Neuron (in vitro differentiated cells): ENCODE data around the gene LIPT2.

Experiments
- H2AFZ ChIP-seq: one replicate; pipeline ENCODE4 v1.6.1; 2013; ENCODE audit warnings: low read depth, mild to moderate bottlenecking, inconsistent platforms, low read length, moderate library complexity
- H3K27me3 ChIP-seq: one replicate; pipeline ENCODE4 v1.6.1; 2013; ENCODE audit warnings: low read length; ENCODE audit not compliant: insufficient read depth
- H3K36me3 ChIP-seq: one replicate; pipeline ENCODE4 v1.6.1; 2013; ENCODE audit warnings: low read length; ENCODE audit not compliant: insufficient read depth
- H3K4me1 ChIP-seq: one replicate; pipeline ENCODE4 v1.6.1; 2013; ENCODE audit warnings: low read length; ENCODE audit not compliant: insufficient read depth
- H3K4me3 ChIP-seq: 2 replicates; pipeline ENCODE4 v1.5.1; 2013; ENCODE audit warnings: mild to moderate bottlenecking, low read length, moderate library complexity
- H3K9me3 ChIP-seq: one replicate; pipeline ENCODE4 v1.6.1; 2013; ENCODE audit warnings: low read length

LIPT2 gene

DNA sequence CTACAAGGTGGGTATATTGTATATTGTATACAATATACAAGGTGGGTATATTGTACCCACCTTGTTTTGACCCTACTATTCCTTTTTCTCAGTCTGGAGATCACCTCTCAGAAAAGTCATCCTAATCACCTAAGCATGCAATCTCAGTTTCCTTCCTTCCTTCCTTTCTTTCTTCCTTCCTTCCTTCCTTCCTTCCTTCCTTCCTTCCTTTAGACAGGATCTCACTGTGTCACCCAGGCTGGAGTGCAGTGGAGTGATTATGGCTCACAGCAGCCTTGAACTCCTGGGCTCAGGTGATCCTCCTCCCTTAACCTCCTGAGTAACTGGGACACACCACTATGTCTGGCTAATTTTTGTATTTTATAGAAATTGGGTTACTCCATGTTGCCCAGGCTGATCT, 25.0 kb downstream of the LIPT2 start:
- H3K4me3 ChIP-seq = no peak overlapping the region
- no peaks in the 10 kb centered on the region for H3K36me3 ChIP-seq
- no peak overlapping the region for H2AFZ ChIP-seq
- peaks cover 9% of the 10 kb centered on the region for H3K27me3 ChIP-seq
- H3K9me3 ChIP-seq = no peaks in the 10 kb centered on the region
- H3K4me1 ChIP-seq = no peaks in the 10 kb centered on the region

GRCh38 chr11:74468058-74468457, 25.5 kb downstream of the LIPT2 start:
- peaks cover 9% of the 10 kb centered on the region for H3K27me3 ChIP-seq
- no peak overlapping the region for H2AFZ ChIP-seq
- H3K9me3 ChIP-seq = no peaks in the 10 kb centered on the region
- no peaks in the 10 kb centered on the region for H3K36me3 ChIP-seq
- no peak overlapping the region for H3K4me3 ChIP-seq
- no peaks in the 10 kb centered on the region for H3K4me1 ChIP-seq

DNA sequence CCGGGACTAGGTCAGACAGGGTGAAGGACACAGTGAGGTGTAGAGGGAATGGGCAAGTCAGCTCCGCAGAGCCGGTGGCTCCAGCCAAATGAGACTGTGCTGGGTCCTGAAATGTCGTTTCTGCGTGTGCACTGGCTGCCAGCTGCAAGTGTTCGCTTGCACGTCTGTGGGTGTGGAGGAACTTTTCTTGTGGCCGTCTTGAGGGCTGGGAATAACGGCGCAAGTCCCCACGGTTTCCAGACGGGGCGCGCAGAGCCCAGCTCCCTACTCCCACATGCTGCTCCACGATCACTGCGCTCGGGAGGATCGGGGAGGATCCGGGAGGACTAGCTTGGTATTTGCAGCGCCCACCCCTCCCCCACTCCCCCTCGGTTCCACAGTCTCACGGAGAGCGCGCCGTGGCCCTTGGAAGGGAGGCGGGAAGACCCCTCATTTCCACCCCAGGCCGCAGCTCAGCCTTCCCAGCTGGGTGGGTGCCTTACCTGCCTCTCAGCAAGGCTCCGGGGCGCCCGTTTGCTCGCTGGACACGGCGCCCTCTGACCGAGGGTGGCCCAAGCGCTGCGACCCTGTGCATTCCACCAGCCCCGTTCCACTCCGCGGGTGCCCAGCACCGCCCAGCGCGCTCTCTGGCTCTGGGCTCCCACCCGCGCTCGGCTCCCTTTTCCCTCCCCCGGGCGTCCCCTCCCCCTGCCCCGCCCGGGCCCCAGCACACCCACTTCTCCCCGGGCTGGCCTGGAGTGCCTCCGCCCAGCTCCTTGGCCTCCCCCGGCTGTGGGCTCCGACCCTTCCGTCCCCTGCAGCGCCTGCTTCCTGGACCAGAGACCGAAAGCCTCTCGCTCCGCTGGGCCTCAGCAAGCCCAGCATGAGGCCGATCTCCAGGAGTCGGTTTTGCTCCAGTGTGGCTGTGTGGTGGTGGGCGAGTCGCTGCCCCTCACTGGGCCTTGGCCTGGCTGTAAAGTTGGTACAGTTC, 26.3 kb downstream of the LIPT2 start, which contains the start of gene KCNE3:
TSS of gene KCNE3 (minus strand) at position 634 of the 970 bp plus-strand sequence. CDS start 9,986 bp downstream, outside the sequence.
- no peak within 1 kb of the TSS for H3K4me3 ChIP-seq

GRCh38 chr11:74465291-74465708, 28.2 kb downstream of the LIPT2 start:
- H3K4me1 ChIP-seq = no peaks in the 10 kb centered on the region
- peaks cover 6% of the 10 kb centered on the region for H3K27me3 ChIP-seq
- H3K4me3 ChIP-seq = no peak overlapping the region
- H2AFZ ChIP-seq = no peak overlapping the region
- no peaks in the 10 kb centered on the region for H3K36me3 ChIP-seq
- no peaks in the 10 kb centered on the region for H3K9me3 ChIP-seq

More for the DNA sequence above, 26.3 kb downstream of the LIPT2 start, which contains the start of gene KCNE3:
- Histone ChIP-seq H3K36me3 (no peaks in the 10 kb centered on the region), H2AFZ (no peak within 1 kb of the TSS), H3K9me3 (no peaks in the 10 kb centered on the region), H3K4me1 (no peaks in the 10 kb centered on the region), H3K27me3 (peaks cover 9% of the 10 kb centered on the region)

DNA sequence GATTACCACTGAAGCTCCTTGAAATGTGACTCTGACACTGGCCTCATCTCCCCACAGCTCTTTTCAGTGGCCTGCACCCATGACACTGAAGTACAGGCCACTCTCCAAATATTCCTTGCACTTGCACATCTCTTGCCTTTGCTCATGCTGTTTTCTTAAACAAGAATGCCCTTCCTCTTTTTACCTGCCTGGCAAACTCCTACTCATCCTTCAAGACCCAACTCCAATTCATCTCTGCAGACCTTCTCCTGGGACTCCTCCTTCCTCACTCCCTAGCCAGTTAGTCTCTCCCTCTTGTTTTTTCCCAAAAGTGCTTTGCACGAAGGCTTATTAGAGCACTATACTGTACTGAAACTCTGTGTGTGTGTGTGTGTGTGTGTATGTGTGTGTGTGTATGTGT, 28.8 kb downstream of the LIPT2 start:
- H3K36me3 ChIP-seq = no peaks in the 10 kb centered on the region
- no peaks in the 10 kb centered on the region for H3K9me3 ChIP-seq
- H2AFZ ChIP-seq = no peak overlapping the region
- H3K4me1 ChIP-seq = no peaks in the 10 kb centered on the region
- peaks cover 6% of the 10 kb centered on the region for H3K27me3 ChIP-seq
- H3K4me3 ChIP-seq = no peak overlapping the region

GRCh38 chr11:74463216-74463615, 30.3 kb downstream of the LIPT2 start:
- Histone ChIP-seq H2AFZ (no peak overlapping the region), H3K36me3 (no peaks in the 10 kb centered on the region), H3K9me3 (no peaks in the 10 kb centered on the region), H3K4me3 (no peak overlapping the region), H3K27me3 (peaks cover 6% of the 10 kb centered on the region), H3K4me1 (no peaks in the 10 kb centered on the region)

- Histone ChIP-seq H3K27me3 (peaks cover 6% of the 10 kb centered on the region), H3K36me3 (no peaks in the 10 kb centered on the region), H3K9me3 (no peaks in the 10 kb centered on the region), H3K4me3 (no peak overlapping the region), H3K4me1 (no peaks in the 10 kb centered on the region), H2AFZ (no peak overlapping the region)
Observed at GRCh38 chr11:74462631-74463030, 30.9 kb downstream of the LIPT2 start.

GRCh38 chr11:74462009-74462408, 31.5 kb downstream of the LIPT2 start:
- Histone ChIP-seq H3K27me3 (peaks cover 6% of the 10 kb centered on the region), H2AFZ (no peak overlapping the region), H3K4me1 (peaks cover 6% of the 10 kb centered on the region), H3K36me3 (no peaks in the 10 kb centered on the region), H3K9me3 (no peaks in the 10 kb centered on the region), H3K4me3 (no peak overlapping the region)

DNA sequence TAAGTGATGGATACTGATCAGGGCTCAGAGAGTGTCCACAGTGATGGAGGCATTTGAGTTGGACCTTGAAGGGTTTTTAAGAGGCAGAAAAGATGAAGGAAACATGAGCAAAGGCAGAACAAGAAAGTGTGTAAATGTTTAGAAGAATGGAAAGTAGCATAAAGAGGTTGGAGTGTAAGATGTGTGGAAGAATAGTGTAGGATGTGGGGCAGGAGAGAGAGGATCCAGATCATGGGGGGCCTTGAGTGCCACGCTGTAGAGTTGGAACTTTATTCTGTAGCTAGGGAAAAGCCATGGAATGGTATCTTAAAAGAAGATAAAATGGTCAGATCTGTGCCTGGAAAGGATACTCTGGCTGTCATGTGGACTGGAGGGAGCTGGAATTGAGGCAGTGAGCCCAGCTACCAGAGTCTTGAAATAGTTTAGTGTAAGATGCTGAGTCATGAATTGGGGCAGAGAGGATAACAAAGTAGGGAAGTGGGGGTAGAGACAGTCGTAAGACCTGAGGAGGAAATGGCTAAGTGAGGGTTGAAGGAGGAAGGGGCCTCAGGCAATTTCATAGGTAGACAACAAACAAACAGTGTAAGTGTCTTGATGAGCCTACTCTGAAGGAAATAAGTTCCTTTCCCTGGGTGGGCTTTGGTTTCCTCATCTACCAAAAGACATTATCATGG, 32.9 kb downstream of the LIPT2 start:
- Histone ChIP-seq H3K36me3 (no peaks in the 10 kb centered on the region), H3K27me3 (peaks cover 6% of the 10 kb centered on the region), H2AFZ (no peak overlapping the region), H3K9me3 (no peaks in the 10 kb centered on the region), H3K4me3 (no peak overlapping the region), H3K4me1 (peaks cover 6% of the 10 kb centered on the region)

DNA sequence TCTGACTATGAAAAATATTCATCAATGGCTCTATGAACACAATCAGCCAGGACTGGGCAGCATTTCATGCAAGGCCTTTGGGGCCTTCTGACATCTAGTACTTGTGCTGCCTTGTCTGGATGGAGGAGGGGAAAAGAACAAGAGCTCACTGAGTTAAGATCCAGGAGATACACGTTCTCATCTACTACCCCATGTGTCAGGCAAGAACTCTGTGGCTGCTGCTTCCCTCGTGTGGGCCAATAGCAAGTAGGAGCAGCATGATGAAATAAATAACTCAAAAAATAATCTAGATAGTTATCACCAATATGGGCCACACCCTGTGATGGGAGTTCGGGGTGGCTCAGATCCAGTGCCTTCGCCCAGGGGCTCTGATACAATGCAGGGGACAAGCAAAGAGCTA, 33.5 kb downstream of the LIPT2 start:
- no peak overlapping the region for H2AFZ ChIP-seq
- H3K4me3 ChIP-seq = no peak overlapping the region
- H3K36me3 ChIP-seq = no peaks in the 10 kb centered on the region
- no peaks in the 10 kb centered on the region for H3K9me3 ChIP-seq
- H3K4me1 ChIP-seq = peaks cover 6% of the 10 kb centered on the region
- H3K27me3 ChIP-seq = peaks cover 6% of the 10 kb centered on the region

DNA sequence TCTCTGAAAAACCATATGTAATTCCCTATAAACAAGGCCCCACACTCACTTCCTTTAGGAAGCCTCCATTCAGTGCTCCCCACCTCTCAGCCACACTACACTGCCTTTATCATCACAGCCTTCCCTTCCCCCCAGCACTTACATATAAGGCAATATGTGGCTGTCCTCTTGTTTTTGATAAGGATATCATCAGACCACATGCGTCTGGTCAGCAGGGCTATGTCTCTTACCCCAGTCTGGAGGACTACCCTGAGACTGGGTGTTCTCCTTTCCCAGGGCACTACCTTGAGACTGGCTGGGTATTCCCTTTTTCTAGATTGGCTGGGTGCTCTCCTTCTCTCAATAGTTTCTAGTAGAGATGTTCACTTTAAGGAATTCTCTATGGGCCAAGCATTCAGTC, 33.9 kb downstream of the LIPT2 start:
- no peak overlapping the region for H2AFZ ChIP-seq
- no peak overlapping the region for H3K4me3 ChIP-seq
- H3K4me1 ChIP-seq = peaks cover 6% of the 10 kb centered on the region
- no peaks in the 10 kb centered on the region for H3K36me3 ChIP-seq
- H3K27me3 ChIP-seq = peaks cover 6% of the 10 kb centered on the region
- no peaks in the 10 kb centered on the region for H3K9me3 ChIP-seq

DNA sequence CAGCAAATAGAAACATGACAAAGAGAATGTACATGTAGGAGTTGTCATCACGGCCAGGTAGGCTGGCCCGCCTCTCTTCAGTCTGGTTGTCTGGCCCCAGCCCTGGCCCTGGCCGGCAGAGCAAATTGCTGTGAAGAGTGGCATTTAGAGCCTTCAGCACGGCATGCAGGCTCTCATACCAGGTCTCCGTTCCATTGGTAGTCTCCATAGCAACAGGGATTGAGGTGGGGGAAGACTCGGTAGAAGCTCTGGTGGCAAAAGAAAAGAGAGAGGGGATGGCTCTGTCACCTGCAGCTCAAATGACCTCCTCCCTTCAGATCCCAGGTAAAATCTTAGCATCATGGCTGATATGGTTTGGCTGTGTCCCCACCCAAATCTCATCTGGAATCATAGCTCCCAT, 36.2 kb downstream of the LIPT2 start:
- Histone ChIP-seq H2AFZ (no peak overlapping the region), H3K27me3 (no peaks in the 10 kb centered on the region), H3K9me3 (no peaks in the 10 kb centered on the region), H3K36me3 (no peaks in the 10 kb centered on the region), H3K4me1 (peaks cover 6% of the 10 kb centered on the region), H3K4me3 (no peak overlapping the region)

DNA sequence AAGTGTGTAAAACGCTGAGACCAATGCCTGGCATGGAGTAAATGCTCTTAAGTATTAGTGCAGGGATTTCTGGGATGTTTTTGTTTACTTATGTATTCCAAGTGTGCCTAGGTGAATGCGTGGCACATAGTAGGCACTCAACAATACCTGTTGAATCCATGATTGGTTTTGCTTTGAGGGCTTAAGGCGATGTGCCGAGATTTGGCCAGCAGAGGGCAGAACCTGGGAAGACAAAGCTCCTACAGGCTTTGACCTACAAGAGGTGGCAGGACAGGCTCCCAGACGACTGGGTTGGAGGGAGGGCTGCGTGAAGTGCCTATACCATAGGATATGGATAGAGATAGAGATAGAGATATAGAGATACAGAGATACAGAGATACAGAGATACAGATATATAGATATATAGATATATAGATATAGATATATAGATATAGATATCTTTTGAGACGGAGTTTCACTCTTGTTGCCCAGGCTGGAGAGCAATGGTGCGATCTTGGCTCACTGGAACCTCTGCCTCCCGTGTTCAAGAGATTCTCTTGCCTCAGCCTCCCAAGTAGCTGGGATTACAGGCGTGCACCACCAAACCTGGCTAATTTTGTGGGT, 40.0 kb downstream of the LIPT2 start:
- peaks cover 6% of the 10 kb centered on the region for H3K4me1 ChIP-seq
- no peaks in the 10 kb centered on the region for H3K27me3 ChIP-seq
- no peaks in the 10 kb centered on the region for H3K36me3 ChIP-seq
- no peak overlapping the region for H2AFZ ChIP-seq
- H3K9me3 ChIP-seq = no peaks in the 10 kb centered on the region
- H3K4me3 ChIP-seq = no peak overlapping the region
